ENCODE data around the gene PRKD1. TPM values are rescaled to one million over a fixed set of nuclear protein-coding genes. Genes with fewer than 3 reads are reported as not detected.

The PRKD1 gene
- total RNA-seq, 1 experiment from 2014 or later: 1.2 TPM

- no peaks in the 10 kb centered on the region for H3K9me3 ChIP-seq (ENCODE audit: low read length)
- H3K36me3 ChIP-seq (ENCODE audit: low read depth, low read length): no peaks in the 10 kb centered on the region
- ChIA-PET POLR2A (ENCODE audit: unreplicated experiment) (no interaction called here), CTCF (no interaction called here)
- no peak for DNase-seq
- H3K4me2 ChIP-seq (ENCODE audit: low read length): no peak overlapping the region
- no peak overlapping the region for H3K9ac ChIP-seq (ENCODE audit: low read length)
- H3K9me2 ChIP-seq (replicated peaks; ENCODE audit: low read length): no peaks in the 10 kb centered on the region
- no peak overlapping the region for H2AFZ ChIP-seq (ENCODE audit: low read length)
- intact Hi-C loops (cut with micrococcal nuclease): no loop called here
- no TSS peak for BruUV-seq (replicated peaks)
- no peak overlapping the region for H3K27ac ChIP-seq (ENCODE audit: low read length)
- H3K4me3 ChIP-seq (ENCODE audit: low read length): no peak overlapping the region
- no peaks in the 10 kb centered on the region for H3K4me1 ChIP-seq (ENCODE audit: insufficient read depth, low read length)
- no peaks in the 10 kb centered on the region for H3F3A ChIP-seq (ENCODE audit: low read length, unreplicated experiment)
- ATAC-seq: no peak
- no peaks in the 10 kb centered on the region for H3K27me3 ChIP-seq (ENCODE audit: low read length)
- no peaks in the 10 kb centered on the region for H3K79me2 ChIP-seq (ENCODE audit: low read length)
- TF ChIP-seq EZH2phosphoT487 (IDR thresholded peaks at IDR 0.05; ENCODE audit: borderline replicate concordance, low read length) (no peak), EZH2 (IDR thresholded peaks at IDR 0.05; ENCODE audit: low read length, unreplicated experiment) (no peak)
- TF ChIP-seq, protein P1, sequence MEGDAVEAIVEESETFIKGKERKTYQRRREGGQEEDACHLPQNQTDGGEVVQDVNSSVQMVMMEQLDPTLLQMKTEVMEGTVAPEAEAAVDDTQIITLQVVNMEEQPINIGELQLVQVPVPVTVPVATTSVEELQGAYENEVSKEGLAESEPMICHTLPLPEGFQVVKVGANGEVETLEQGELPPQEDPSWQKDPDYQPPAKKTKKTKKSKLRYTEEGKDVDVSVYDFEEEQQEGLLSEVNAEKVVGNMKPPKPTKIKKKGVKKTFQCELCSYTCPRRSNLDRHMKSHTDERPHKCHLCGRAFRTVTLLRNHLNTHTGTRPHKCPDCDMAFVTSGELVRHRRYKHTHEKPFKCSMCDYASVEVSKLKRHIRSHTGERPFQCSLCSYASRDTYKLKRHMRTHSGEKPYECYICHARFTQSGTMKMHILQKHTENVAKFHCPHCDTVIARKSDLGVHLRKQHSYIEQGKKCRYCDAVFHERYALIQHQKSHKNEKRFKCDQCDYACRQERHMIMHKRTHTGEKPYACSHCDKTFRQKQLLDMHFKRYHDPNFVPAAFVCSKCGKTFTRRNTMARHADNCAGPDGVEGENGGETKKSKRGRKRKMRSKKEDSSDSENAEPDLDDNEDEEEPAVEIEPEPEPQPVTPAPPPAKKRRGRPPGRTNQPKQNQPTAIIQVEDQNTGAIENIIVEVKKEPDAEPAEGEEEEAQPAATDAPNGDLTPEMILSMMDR (conservative IDR thresholded peaks at IDR 0.05; ENCODE audit: low read depth, low read length): no peak
- no peaks in the 10 kb centered on the region for H4K20me1 ChIP-seq (ENCODE audit: low read length)
Observed at GRCh38 chr14:29803045-29803444, 124.6 kb downstream of the PRKD1 start.

DNA sequence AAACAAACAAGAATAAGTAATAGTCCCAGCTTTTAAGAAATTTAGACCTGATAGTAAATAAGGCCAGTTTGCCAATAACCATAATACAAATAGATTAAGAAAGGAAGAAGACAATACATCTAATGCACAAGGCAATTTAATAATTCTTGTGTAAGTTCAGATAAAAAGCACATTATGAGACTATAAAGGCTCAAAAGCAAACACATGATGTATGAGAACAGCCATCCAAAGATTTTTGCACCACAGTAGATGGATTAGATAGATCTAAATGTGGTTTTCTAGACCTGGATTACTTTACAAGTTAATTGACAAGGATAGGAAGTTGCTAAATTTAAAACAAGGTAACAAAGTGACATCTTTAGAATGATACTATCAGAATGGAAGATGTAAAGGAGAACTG lies 125.4 kb downstream of the PRKD1 start:
- Histone ChIP-seq H3K4me3 (ENCODE audit: low read length) (no peak overlapping the region), H3K36me3 (ENCODE audit: low read depth, low read length) (no peaks in the 10 kb centered on the region), H3K9ac (ENCODE audit: low read length) (no peak overlapping the region), H3K9me3 (ENCODE audit: low read length) (no peaks in the 10 kb centered on the region), H3F3A (ENCODE audit: low read length, unreplicated experiment) (no peaks in the 10 kb centered on the region), H3K27ac (ENCODE audit: low read length) (no peak overlapping the region), H4K20me1 (ENCODE audit: low read length) (no peaks in the 10 kb centered on the region), H3K4me2 (ENCODE audit: low read length) (no peak overlapping the region), H3K79me2 (ENCODE audit: low read length) (no peaks in the 10 kb centered on the region), H3K9me2 (replicated peaks; ENCODE audit: low read length) (no peaks in the 10 kb centered on the region), H3K4me1 (ENCODE audit: insufficient read depth, low read length) (no peaks in the 10 kb centered on the region), H3K27me3 (ENCODE audit: low read length) (no peaks in the 10 kb centered on the region), H2AFZ (ENCODE audit: low read length) (no peak overlapping the region)
- DNase-seq: no peak
- ChIA-PET CTCF (no interaction called here), POLR2A (ENCODE audit: unreplicated experiment) (no interaction called here)
- intact Hi-C loops (cut with micrococcal nuclease): no loop called here
- ATAC-seq: no peak
- no TSS peak for BruUV-seq (replicated peaks)
- no peak for TF ChIP-seq EZH2phosphoT487 (IDR thresholded peaks at IDR 0.05; ENCODE audit: borderline replicate concordance, low read length)
- TF ChIP-seq, protein P1 (conservative IDR thresholded peaks at IDR 0.05; ENCODE audit: low read depth, low read length): no peak

GRCh38 chr14:29800961-29801360 lies 126.7 kb downstream of the PRKD1 start:
- no peak for DNase-seq
- Histone ChIP-seq H3F3A (ENCODE audit: low read length, unreplicated experiment) (no peaks in the 10 kb centered on the region), H3K79me2 (ENCODE audit: low read length) (no peaks in the 10 kb centered on the region), H3K9ac (ENCODE audit: low read length) (no peak overlapping the region), H3K36me3 (ENCODE audit: low read depth, low read length) (no peaks in the 10 kb centered on the region), H3K9me3 (ENCODE audit: low read length) (no peaks in the 10 kb centered on the region), H4K20me1 (ENCODE audit: low read length) (no peaks in the 10 kb centered on the region), H3K4me3 (ENCODE audit: low read length) (no peak overlapping the region), H2AFZ (ENCODE audit: low read length) (no peak overlapping the region), H3K4me1 (ENCODE audit: insufficient read depth, low read length) (no peaks in the 10 kb centered on the region), H3K9me2 (replicated peaks; ENCODE audit: low read length) (no peaks in the 10 kb centered on the region), H3K27ac (ENCODE audit: low read length) (no peak overlapping the region), H3K4me2 (ENCODE audit: low read length) (no peak overlapping the region), H3K27me3 (ENCODE audit: low read length) (no peaks in the 10 kb centered on the region)
- CTCF ChIA-PET: interaction anchor here (0.7 kb wide), 1 partner anchor 113 kb away, joined by 3 read pairs; no protein-coding TSS in a partner anchor
- no TSS peak for BruUV-seq (replicated peaks)
- intact Hi-C loops (cut with micrococcal nuclease): no loop called here
- no peak for TF ChIP-seq EZH2phosphoT487 (IDR thresholded peaks at IDR 0.05; ENCODE audit: borderline replicate concordance, low read length)
- TF ChIP-seq, protein P1 (conservative IDR thresholded peaks at IDR 0.05; ENCODE audit: low read depth, low read length): no peak
- no peak for TF ChIP-seq EZH2 (IDR thresholded peaks at IDR 0.05; ENCODE audit: low read length, unreplicated experiment)
- POLR2A ChIA-PET (ENCODE audit: unreplicated experiment): interaction anchor here (0.6 kb wide), 1 partner anchor 9 kb away, joined by 4 read pairs; no protein-coding TSS in a partner anchor
- no peak for ATAC-seq
